AG09319 (cell line): ENCODE results near the gene GNL3L.
"Not testable (repeated sequence)": the region's sequence is repeated elsewhere in the genome, so short reads cannot be mapped to it uniquely, and the experiment has no call there.

Source experiments
- DNase-seq: peaks from one replicate; pipeline ENCODE4 v3.0.0-alpha.2; 2010; ENCODE audit warnings: low read depth; ENCODE audit errors: extremely low read depth
- TF ChIP-seq, protein P1 (sequence below): IDR thresholded peaks from 2 replicates; pipeline ENCODE4 v1.5.1; 2011; ENCODE audit warnings: low read depth, mild to moderate bottlenecking, inconsistent platforms, low read length, moderate library complexity

The GNL3L gene

DNA sequence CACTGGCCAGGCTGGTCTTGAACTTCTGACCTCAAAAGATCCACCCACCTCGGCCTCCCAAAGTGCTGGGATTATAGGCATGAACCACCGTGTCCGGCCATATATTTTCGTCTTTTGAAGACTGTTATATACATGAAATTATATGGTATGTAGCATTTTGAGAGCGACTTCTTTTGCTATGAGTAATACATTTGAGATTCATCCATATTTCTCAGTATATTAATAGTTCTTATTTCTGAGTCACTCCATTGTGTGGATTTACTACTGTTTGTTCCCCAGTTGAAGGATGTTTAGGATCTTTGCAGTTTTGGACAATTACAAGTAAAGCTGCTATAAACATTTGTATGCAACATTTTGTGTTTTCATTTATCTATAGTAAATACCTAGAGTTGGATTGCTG, 34.9 kb downstream of the GNL3L start:
- no peak for DNase-seq
- TF ChIP-seq, protein P1, sequence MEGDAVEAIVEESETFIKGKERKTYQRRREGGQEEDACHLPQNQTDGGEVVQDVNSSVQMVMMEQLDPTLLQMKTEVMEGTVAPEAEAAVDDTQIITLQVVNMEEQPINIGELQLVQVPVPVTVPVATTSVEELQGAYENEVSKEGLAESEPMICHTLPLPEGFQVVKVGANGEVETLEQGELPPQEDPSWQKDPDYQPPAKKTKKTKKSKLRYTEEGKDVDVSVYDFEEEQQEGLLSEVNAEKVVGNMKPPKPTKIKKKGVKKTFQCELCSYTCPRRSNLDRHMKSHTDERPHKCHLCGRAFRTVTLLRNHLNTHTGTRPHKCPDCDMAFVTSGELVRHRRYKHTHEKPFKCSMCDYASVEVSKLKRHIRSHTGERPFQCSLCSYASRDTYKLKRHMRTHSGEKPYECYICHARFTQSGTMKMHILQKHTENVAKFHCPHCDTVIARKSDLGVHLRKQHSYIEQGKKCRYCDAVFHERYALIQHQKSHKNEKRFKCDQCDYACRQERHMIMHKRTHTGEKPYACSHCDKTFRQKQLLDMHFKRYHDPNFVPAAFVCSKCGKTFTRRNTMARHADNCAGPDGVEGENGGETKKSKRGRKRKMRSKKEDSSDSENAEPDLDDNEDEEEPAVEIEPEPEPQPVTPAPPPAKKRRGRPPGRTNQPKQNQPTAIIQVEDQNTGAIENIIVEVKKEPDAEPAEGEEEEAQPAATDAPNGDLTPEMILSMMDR = no peak

- TF ChIP-seq, protein P1 = no peak
- no peak for DNase-seq
Measured at GRCh38 chrX:54570332-54570731, 40.3 kb downstream of the GNL3L start.

- not testable (repeated sequence) for DNase-seq
Measured at GRCh38 chrX:54572641-54573040, 42.6 kb downstream of the GNL3L start.

GRCh38 chrX:54597728-54598127, 67.7 kb downstream of the GNL3L start:
- TF ChIP-seq, protein P1 = no peak
- DNase-seq = no peak

- TF ChIP-seq, protein P1 = no peak
- no peak for DNase-seq
Measured at GRCh38 chrX:54602563-54602962, 72.5 kb downstream of the GNL3L start.
